HG03025 (cell line): Measurements from ENCODE around the gene RALGAPA2.
A peak's percentile ranks its signal among the peaks of the same experiment; 100 is the strongest.

Experiments used
- ATAC-seq: cut with Tn5 transposase; IDR thresholded peaks from one replicate; pipeline ENCODE4 v1.9.1; 2021; ENCODE audit warnings: mild to moderate bottlenecking, moderate library complexity; ENCODE audit not compliant: unreplicated experiment, low FRiP score

Gene RALGAPA2

DNA sequence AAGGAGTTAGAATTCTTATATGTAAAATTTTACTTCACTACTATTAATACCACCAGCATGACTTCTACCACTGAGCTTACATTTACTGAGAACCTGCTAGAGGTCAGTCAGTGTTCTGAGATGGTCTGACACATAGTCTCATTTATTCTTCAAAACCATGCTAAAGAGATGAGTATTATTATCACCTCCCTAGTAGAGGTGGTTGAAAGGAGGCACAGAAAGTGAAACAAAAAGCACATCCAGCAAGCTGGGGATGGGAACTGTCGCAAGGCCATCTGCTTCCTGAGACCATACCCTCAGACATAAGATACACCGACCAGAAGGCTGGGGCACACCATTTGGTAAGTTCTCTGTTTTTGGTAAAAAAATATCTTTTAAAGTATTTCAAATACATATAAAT, 206.9 kb downstream of the RALGAPA2 start:
- ATAC-seq = no peak

DNA sequence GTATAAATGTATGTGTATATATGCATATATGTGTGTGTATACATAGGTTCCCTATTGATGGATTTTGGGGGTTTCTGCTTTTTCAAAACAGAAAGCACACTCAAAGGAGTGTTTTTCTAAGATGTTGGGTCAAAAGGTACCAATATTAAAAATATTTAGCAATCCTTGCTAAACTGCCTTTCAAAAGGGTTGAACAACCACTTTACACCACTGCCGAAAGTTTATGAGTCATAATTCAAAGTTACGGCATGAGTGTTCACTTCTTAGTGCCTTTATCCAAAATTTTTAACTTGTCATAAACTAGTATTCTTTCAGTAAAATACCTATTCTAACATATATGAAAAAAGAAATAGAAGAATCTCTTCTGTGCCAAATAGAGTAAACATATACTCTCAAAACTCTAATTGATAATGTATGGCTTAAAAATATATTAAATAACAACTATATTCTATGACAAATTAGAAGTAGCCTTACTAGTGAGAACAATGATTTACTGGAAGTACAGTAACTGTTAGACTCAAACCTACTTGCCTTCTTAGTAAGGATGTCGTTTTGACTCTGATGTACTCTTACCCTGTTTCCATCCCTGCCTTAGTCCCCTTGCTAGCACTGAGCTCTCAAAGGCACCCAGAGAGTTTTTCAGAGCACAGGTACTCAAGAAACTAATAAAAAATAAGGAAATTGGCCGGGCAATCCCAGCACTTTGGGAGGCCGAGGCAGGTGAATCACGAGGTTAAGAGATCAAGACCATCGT, 208.5 kb downstream of the RALGAPA2 start:
- no peak for ATAC-seq

DNA sequence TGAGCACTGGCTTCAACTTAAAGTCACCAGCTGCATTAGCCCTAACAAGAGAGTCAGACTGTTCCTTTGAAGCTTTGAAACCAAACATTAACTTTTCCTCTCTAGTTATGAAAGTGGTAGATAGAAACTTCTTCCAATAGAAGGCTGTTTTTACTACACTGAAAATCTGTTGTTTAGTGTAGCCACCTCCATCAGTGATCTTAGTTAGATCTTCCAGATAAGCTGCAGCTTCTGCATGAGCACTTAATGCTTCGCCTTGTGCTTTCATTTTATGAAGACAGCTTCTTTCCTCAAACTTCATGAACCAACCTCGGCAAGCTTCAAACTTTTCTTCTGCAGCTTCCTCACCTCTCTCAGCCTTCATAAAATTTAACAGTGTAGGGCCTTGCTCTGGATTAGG, 211.3 kb downstream of the RALGAPA2 start:
- no peak for ATAC-seq

DNA sequence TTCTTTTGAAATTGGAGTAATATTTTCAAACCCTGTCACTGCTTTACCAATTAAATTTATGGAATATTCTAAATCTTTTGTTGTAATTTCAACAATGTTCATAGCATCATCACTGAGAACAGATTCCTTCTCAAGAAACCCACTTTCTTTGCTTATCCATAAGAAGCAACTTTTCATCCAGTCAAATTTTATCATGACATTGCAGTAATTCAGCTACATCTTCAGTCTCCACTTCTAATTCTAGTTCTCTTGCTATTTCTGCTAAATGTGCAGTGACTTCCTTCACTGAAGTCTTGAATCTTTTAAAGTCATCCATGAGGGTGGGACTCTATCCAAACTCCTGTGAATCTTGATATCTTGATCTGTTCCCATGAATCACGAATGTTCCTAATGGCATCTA, 212.1 kb downstream of the RALGAPA2 start:
- ATAC-seq = no peak

DNA sequence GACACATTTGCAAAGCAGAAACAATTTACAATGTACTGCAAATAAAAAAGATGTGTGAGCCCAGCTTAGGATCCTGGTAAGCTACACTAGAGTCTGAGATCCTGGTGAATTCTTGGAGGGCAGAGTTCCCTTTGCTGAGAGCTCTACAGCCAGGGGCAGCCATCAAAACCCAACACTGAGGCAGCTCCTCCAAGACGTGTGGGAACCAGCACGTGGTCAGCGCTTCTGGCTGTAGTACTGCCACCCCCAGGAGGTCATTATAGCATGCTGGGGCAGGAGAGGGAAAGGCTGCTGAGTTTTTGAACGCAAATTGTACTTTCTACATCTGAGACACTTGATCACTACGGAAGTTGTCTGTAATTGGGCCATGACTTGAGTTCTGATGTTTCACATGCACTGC, 213.0 kb downstream of the RALGAPA2 start:
- no peak for ATAC-seq

DNA sequence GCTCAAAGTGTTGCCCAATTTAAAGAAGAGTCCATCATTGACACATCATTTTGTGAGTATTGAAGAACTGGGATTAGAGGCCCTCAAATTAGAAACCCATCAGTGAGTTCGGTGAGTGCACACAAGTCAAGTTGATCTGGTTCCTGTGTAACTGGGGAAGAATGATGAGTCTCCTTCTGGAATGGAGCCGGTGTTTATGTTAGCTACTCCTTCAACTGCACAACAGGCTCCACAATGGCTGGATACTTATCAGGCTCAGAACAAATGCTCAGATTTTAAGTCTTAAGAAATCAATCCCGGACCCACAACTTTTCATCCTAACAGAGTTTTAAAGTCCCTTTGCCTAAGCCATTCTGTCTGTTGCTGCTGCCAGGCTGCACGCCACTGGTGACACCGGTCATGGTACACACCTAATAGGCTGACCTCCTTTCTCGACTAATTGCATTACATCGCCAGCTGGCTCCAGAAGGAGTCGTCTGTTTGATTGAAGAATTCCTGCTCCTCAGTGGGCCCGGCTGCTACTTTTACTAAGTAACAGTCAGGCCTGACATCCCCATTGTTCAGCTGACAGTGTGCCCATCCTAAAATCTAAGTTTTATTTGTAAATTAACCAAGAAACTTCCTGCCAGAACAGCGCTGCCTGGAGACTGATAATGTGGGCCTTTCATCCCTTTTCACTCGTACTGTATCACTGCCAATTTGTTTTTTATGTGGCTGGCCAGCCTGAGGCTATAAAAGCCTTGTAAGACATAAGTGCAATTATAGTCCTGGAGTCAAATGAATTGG, 214.2 kb downstream of the RALGAPA2 start:
- ATAC-seq = no peak

DNA sequence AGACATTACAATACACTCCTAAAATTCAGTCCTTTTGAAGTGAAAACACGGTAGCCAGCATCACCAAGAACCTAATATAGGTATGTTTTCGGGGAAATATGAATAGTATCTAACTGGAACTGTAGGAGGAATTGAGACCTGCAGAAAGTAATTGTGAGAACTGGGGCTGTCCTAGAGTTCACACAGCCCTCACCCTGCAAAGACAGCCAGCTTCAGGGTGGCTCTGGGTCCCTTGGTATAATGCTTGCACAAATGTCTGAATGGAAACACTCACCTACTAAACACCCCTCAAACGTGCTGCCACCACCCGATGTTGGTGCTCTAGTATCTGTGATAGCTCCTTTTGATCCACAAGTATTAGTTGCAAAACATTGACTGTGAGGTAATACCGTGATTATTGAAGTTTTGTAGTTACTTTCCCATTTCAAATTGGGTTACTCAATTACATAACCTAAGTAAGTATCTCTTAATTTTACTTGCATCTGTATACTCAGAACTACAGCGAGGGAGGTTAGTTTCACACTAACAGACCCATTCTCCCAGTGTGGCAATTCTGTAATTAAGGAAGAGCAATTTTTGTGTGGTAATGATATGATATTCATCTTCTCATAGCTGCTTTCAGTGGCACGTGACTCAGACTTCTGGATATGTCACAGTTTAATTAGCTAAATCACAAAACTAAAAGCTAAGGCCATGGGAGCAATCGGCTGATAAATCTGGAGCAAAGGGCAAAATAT, 215.0 kb downstream of the RALGAPA2 start:
- ATAC-seq = no peak

DNA sequence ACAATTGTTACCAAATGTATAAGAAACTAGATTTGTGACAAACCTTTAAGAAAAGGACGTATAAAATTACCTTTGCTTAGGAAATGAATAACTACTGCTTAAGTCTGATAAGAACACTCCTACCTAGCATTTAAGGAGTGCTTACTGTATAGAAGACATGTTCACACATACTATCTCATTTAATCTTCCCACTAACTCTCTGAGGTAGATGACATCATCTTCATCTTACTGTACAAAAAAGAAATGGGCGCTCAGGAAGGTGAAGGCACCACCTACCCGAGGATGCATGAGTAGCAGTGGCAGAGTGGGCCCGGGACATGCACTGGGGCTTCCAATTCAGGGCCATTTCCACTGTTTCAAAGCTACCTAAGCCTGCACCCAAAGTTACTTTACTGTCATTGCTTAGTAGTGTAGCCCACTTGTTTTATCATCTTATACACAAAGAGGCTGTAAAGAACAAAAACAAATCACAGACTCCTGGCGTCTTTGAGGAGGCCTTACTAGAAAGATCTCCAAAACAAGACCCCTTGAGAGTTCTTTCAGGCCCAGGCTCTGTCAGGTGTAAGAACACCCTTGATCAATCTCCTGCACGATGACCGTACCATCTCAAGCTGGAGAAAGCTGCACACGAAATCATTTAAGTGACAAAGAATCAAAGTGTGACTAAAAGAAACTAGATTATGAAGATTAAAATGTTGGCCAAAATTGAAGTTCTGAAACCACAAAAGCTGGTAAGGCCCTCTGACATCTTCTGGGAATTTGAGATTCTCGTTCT, 216.5 kb downstream of the RALGAPA2 start:
- ATAC-seq = no peak

DNA sequence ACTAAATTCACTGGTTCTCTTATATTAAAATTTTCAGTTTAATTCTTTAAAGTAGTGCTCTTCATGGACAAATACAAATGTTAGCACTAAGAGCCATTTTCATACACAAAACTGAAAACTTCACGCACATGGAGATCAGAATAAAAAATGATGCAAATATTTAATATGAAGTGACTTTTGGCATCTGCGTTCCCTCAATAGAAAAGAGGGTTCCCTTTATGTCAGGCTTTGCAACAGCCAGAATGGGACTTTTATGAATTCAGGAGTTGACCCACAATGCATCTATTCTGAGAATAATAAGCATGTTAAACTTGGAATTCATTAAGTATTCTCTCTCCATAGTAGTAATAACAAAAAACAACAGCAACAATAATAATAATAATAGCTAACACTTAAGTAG, 218.7 kb downstream of the RALGAPA2 start:
- no peak for ATAC-seq

DNA sequence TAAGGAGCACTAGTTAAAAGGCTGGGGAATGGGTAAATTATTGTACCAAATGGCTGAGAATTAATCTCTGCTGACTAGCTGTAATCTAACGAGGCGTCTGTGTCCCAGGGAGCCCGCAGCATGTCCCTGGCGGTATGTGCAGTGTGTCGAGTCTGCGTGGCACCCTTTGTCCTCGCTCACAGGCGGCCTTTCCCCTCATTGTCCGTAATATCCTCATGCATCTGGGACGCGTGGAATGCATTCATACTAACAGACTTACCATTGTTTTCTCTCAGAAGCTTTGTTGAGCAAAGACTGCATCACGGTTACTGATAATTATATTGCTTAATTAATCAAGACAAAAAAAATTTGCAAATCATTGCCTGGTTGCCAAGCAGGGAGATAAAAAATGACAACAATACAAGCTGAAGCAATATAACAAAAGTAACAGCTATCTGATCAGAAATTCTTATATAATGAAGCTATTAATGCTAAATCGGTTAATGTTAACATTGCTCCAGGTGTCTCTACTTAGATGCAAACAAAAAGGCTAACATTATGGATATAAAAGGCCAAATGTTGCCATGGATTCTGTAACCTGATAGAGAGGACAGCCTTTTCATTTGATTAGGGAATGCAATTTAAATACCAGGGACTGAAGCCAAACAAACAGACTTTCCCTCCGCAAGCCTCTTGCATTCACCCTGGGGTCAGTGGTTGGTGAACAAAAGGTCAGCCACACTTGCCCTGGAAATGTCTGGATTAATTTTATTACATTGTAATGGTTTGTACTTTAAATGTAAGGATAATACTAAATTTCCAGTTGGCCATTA, 219.7 kb downstream of the RALGAPA2 start:
- ATAC-seq = no peak

DNA sequence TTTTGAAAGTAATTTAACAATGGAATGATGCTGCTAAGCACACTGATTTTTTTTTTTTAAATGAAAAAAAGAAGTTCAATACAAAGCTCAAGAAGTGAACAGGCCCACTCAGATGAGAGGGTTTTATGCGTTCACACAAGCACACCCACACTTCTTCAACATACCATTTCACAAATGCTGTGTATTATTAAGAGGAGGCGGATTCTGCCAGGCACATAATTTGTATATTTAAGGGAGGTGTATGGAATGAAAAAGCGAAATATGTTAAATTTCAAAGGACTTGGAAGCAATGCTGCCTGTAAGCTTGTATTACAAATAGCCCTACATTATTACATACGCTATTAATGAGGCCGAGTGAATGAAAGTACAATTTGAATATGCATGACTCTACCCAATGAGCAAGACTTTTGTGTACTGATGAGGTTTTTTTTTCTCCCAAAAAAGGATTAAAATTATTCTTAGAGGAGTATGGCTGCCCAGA, 220.6 kb downstream of the RALGAPA2 start:
- no peak for ATAC-seq

DNA sequence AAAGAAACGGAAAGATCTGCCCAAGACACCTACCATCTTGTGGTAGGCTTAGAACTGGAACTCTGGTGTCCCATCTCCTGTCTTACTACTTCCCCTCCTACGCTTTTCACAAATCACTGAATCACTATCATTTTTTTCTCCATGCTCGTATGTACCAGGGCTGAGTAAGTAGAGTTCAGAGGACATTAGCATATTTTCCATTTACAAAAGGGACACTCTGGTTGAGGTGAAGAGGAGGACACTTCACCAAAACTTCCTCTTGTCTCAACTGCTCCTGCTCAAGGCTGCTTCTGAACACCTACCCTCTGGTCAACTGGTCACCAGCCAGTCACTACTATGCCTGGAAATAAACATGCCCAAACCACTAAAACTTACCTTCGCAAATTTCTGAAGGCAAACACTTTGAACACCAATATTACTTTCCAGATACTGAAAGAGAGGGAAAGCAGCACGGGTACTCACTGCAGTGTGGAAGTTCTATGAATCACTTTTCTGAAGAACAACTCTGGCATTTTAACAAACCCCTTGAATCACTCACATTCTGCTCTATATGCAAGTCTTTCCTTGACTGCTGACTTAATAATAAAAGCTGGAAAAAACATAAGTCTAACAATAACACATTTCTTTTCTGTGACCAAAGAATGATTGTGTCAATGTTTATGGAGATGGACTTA, 221.2 kb downstream of the RALGAPA2 start:
- no peak for ATAC-seq

DNA sequence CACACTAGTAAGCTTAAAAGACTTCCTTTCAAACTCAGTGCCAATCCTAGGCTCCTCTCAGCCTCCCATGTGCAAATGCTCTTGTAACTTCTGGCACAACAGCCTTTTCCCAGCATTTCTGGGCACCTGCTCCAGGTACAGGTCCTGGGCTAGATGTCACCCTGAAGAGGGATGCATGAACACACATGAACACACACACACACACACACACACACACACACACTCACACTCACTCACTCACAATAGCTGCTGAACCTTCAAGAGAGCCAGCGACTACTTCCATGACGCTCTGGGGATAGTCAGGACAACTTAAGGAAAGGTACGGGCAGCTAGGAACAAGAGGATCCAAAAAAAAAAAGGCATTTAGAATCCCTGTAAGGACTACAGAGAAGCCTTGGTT, 221.8 kb downstream of the RALGAPA2 start:
- no peak for ATAC-seq

DNA sequence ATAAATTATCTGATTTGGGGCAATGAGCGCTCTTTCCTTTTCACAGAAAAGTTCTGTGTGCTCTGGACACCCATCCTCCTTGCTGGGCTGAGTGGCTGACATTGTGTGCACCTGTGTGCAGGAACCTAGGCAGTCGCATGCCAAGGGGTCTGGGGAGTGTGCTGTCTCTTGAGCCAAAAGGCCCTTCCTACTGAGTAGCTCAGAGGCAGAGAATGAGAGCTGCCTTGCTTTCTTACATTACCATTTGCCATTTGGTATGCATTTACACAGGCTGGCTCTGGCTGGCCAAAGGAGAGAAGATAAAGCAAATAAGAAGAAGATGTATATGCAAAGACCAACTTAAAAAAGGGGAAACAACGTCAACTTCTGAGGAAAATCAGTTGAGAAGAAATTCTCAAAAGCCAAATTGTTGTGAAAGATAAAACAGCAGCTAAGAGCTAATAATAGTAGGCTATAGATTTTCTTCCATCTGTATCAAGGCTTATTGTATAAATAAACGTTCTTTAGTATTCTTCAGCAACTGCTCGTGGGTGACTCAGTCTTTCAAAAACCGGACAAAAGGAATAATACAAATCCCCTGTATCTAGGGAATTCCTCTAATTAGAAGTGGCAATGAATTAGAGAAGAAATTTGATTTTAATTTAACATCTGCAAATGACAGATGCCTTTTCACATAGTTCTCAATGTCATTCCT, 222.6 kb downstream of the RALGAPA2 start:
- peak; percentile 54 for ATAC-seq

DNA sequence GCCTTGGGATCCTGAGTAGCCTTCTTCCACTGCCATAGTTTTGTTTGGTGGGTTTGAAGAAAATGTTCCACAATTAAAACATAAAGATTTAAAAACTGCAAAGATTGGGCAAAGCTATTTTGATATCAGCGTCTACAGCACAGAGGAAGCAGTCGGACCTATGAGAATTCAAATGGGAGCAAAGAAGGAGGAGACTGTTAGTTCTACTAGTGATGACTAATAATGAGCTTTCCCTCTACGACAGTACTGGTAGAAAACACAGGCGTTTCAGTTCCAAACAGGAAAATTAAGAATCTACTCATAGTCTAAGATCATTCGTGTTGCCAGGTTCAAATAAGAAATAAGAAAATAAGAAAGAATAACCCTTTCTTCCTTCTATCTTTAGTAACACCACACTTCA, 223.4 kb downstream of the RALGAPA2 start:
- peak; percentile 86 for ATAC-seq

DNA sequence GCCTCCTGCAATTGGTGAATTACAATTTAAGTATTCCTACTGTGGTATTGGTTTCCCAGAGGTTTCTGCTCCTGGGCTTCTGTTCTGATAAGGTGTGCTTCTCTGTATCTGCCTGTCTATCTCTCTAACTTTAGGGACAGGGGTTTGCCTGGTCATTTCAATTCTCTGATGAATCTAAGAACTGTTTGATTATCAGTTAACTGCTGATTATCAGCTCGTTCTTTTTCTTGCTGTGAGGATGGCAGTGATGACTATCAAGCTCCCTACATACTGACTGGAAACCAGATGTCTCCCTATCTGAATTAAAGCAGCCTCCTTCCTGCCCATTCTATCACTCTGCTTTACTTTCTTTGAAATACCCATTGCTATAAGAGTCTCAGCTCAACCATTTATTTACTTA, 224.1 kb downstream of the RALGAPA2 start:
- no peak for ATAC-seq

DNA sequence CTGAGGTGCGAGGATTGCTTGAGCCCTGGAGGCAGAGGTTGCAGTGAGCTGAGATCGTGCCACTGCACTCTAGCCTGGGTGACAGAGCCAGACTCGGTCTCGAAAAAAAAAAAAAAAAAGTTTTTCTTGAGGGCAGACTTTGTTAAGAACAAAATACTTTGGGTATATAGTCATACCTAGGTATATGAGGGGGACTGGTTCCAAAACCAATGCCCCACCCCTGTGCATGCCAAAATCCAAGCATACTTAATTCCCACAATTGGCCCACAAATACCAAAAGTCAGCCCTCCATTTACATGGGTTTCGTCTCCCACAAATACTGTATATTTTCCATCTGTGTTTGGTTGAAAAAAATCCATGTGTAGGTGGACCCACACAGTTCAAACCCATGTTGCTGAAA, 224.6 kb downstream of the RALGAPA2 start:
- no peak for ATAC-seq

DNA sequence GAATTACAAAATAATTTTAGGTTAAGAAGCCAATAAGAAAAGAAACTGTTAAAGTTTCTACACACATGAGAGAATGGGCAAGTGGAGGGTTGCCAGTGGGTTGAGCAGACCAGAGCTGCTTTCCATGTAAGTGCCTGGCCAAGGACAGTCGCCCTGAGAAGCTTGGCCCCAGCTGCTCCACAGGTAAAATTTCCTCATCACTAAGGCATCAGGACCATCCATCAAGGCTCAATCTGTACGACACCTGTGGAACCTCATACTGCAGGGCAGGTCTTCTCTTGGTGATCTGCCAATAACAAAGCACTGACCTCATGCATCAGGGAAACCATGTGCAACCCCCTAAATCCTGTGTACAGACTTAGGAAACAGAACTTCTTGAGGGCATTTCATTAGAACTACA, 229.1 kb downstream of the RALGAPA2 start:
- no peak for ATAC-seq

DNA sequence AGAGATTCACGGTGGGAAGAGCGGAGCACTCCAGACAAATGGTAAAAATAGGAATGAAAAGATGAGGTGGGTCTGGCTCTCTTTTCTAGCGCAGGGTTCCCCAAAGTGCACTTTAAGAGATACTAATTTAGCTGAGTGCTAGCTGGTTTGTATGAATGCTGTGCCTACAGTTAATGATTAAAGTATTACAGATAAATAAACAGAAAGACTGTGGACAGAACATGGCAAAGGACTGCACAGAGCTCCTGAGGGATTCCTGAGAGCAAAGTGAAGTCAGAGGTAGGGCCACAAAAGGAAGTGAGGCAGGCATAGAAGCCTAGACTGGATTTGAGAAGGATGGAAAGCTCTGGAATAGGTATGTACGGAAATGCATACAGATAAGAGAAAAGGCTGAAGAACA, 230.0 kb downstream of the RALGAPA2 start:
- ATAC-seq = no peak
